Lung (tissue), 12 donors: ENCODE data around the gene PEX1. TPM values are rescaled to one million over a fixed set of nuclear protein-coding genes. Genes with fewer than 3 reads are reported as not detected.

ENCODE experiments used
- ATAC-seq: fragments of 200-7000 bp; cut with Tn5 transposase; one replicate; pipeline ENCODE4 v1.9.1; 2020; ENCODE audit warnings: moderate number of reproducible peaks; ENCODE audit not compliant: insufficient read depth, low FRiP score
- DNase-seq, 3 donors: peaks; one replicate each; pipeline ENCODE4 v3.0.0-alpha.2; 2013 to 2017
- H3K27ac ChIP-seq, 2 donors: one replicate each; pipeline ENCODE4 v1.5.1; 2013; ENCODE audit warnings: mild to moderate bottlenecking in 2 of 2, moderate library complexity in 2 of 2, control low read depth in 1 of 2, inconsistent platforms in 1 of 2, low read depth in 1 of 2, low read length in 1 of 2
- H3K27me3 ChIP-seq, 3 donors: one replicate each; pipeline ENCODE4 v1.5.1; 2013; ENCODE audit warnings: low read length in 2 of 3; ENCODE audit not compliant: control insufficient read depth in 3 of 3, insufficient read depth in 3 of 3
- H3K36me3 ChIP-seq, 4 donors: one replicate each; pipeline ENCODE4 v1.5.1; 2013; ENCODE audit warnings: low read length in 4 of 4, mild to moderate bottlenecking in 1 of 4, moderate library complexity in 1 of 4; ENCODE audit not compliant: control insufficient read depth in 4 of 4, insufficient read depth in 4 of 4
- H3K4me1 ChIP-seq, 5 donors: one replicate each; pipeline ENCODE4 v1.5.1; 2013; ENCODE audit warnings: low read length in 5 of 5, mild to moderate bottlenecking in 2 of 5, moderate library complexity in 1 of 5; ENCODE audit not compliant: control insufficient read depth in 5 of 5, insufficient read depth in 5 of 5
- H3K4me3 ChIP-seq: one replicate; pipeline ENCODE4 v1.5.1; 2013; ENCODE audit warnings: mild to moderate bottlenecking, control low read depth, moderate library complexity
- H3K9ac ChIP-seq, 2 donors: one replicate each; pipeline ENCODE4 v1.5.1; 2013; ENCODE audit warnings: low read length in 2 of 2, control low read depth in 1 of 2; ENCODE audit not compliant: insufficient read depth in 1 of 2
- H3K9me3 ChIP-seq, 4 donors: one replicate each; pipeline ENCODE4 v1.5.1; 2013; ENCODE audit warnings: low read length in 3 of 4, mild to moderate bottlenecking in 1 of 4, moderate library complexity in 1 of 4; ENCODE audit not compliant: control insufficient read depth in 4 of 4, insufficient read depth in 3 of 4
- WGBS, 2 donors: extraction: QIAGEN DNeasy Blood & Tissue Kit; methylation state at CpG; one replicate each; pipeline ENCODE4 v1.1.7; 2013; 5-methylcytosine and 5-hydroxymethylcytosine counted together
- polyA plus RNA-seq, 2 donors: library from polyadenylated mRNA; stranded (reverse); fragments of 200-250 nt; gene quantifications; one replicate each; pipeline ENCODE4 v1.2.1, GENCODE V29; 2013
- total RNA-seq, 2 donors: library from RNA; depleted of rRNA in 1 of 2; stranded (reverse); fragments of >200 nt in 1 of 2; gene quantifications; one replicate each; pipeline ENCODE4 v1.2.1, GENCODE V29; 2014 to 2021
- TF ChIP-seq, protein P1 (sequence below): IDR thresholded peaks from 2 replicates; pipeline ENCODE4 v1.5.1; 2012; ENCODE audit warnings: mild to moderate bottlenecking; ENCODE audit errors: control extremely low read depth, extremely low read depth
- donor health status: control.
- donor health status: control.
- donor health status: Bipolar disorder and iron deficiency.
- donor health status: healthy.
- donor health status: DM: yes; HTN: yes; CAD: no.

Gene PEX1
- total and polyA plus RNA-seq, 4 donors, result 7.2 to 52.7 (median 13.8) TPM

DNA sequence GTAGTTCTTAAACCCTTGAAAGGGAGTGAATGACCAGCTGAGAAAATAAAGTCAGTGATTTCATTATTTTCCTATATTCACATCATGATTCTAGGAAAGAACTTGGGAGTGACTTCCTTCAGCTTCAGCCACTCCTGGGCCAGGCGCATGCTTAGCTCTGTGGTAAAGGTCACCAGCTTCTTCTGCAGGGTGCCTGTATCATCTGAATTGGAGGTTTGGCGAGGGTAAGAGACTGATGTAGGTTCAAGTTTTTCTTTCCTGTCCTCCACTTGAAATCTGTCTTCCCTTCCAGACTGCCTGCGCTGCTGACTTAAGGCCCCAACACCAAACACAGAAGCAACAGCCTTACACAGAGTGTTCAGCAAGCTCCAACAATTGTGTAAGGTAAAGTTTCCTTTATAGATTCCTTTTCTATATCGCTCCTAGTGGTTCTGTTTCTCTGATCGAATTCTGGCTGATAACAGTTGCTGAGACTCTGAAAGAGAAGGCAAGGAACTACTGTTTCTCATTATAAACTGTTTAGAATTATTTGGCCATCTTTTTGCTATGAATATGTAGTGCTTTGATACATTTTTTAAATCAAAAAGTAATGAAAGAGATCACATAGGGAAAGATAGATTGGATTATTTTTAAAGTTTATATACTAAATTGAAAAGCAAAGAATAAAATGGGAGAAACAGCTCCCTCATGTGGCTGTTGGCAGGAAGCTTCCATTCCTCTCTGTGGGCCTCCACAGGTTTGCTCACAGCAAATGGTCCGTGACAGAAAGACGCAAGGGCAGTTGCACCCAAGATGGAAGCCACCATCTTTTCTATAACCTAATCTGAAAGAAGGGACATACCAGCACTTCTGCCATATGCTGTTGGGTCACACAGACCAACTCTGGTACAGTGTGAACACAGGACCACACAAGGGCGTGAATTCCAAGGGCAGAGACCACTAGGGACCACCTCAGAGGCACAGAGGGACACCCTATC, 67.0 kb downstream of the PEX1 start:
- Histone ChIP-seq H3K27me3 (no peaks in the 10 kb centered on the region), H3K36me3 (peaks cover 3 to 15% (median 7%) of the 10 kb centered on the region in 4 donors), H3K27ac (no peak overlapping the region), H3K4me1 (no peaks in the 10 kb centered on the region), H3K9ac (no peak overlapping the region), H3K4me3 (no peak overlapping the region), H3K9me3 (no peaks in the 10 kb centered on the region)
- TF ChIP-seq, protein P1, sequence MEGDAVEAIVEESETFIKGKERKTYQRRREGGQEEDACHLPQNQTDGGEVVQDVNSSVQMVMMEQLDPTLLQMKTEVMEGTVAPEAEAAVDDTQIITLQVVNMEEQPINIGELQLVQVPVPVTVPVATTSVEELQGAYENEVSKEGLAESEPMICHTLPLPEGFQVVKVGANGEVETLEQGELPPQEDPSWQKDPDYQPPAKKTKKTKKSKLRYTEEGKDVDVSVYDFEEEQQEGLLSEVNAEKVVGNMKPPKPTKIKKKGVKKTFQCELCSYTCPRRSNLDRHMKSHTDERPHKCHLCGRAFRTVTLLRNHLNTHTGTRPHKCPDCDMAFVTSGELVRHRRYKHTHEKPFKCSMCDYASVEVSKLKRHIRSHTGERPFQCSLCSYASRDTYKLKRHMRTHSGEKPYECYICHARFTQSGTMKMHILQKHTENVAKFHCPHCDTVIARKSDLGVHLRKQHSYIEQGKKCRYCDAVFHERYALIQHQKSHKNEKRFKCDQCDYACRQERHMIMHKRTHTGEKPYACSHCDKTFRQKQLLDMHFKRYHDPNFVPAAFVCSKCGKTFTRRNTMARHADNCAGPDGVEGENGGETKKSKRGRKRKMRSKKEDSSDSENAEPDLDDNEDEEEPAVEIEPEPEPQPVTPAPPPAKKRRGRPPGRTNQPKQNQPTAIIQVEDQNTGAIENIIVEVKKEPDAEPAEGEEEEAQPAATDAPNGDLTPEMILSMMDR, result peak; percentile 15
- whole genome bisulfite sequencing, 2 donors, result 73 to 75% methylated on average over 8 of the region's 8 CpGs
- ATAC-seq, result no peak
- peak in 2 of 3 donors; percentile 48 to 50 for DNase-seq

DNA sequence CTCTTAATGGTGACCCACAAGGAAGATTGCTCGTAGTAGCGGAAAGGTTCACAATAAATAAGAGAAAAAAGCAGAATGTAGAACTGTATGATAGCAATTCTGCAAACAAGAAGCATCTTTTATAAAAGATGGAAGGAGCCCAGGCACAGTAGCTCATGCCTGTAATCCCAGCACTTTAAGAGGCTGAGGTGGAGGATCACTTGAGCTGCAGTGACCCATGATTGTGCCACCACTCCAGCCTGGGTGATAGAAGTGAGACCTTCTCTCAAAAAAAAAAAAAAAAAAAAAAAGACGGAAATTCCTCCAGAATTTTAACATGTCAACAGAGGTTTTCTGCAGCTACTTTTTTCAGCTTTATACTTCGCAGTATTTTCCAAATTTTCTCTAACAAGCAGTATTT, 67.8 kb downstream of the PEX1 start:
- TF ChIP-seq, protein P1, result no peak
- Histone ChIP-seq H3K27ac (no peak overlapping the region), H3K4me1 (peaks cover 0 to 2% (median 0%) of the 10 kb centered on the region in 5 donors), H3K9me3 (no peaks in the 10 kb centered on the region), H3K4me3 (no peak overlapping the region), H3K9ac (no peak overlapping the region), H3K36me3 (peaks cover 10 to 20% (median 13%) of the 10 kb centered on the region in 4 donors), H3K27me3 (no peaks in the 10 kb centered on the region)
- ATAC-seq (no peak), DNase-seq (peak in 1 of 3 donors; percentile 8)
- 80 to 96% methylated on average over 4 of the region's 4 CpGs for WGBS, 2 donors

DNA sequence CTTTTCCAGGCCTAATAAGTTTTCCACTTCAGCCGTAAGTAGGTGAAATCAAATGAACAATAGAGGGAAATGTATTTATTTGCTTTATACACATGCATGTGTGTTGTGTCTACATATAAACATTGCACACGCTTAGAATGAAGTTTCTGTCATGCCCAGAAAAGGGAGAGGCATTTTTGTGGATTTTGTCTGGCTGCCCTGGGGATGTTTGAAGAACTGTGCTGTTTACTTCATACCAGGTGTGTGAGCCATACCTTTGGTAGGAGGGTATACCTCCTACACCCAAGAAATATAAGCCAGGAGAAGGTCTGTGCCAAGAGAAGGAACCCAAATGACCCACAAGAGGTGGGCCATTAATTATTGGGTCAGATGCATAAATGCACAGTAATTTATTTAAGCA, 68.2 kb downstream of the PEX1 start:
- peak in 1 of 3 donors; percentile 3 for DNase-seq
- Histone ChIP-seq H3K9me3 (no peaks in the 10 kb centered on the region), H3K4me3 (no peak overlapping the region), H3K27ac (no peak overlapping the region), H3K4me1 (peaks cover 0 to 2% (median 0%) of the 10 kb centered on the region in 5 donors), H3K36me3 (peaks cover 11 to 24% (median 13%) of the 10 kb centered on the region in 4 donors), H3K9ac (no peak overlapping the region), H3K27me3 (no peaks in the 10 kb centered on the region)
- WGBS, 2 donors, result 62 to 70% methylated on average over 2 of the region's 2 CpGs
- TF ChIP-seq, protein P1, result no peak
- ATAC-seq, result no peak
